Gastroesophageal sphincter (tissue), 4 donors: ENCODE results near the gene MYOZ3. TPM values are rescaled to one million over a fixed set of nuclear protein-coding genes. Genes with fewer than 3 reads are reported as not detected.
A peak's percentile ranks its signal among the peaks of the same experiment; 100 is the strongest.

Experiments used
- ATAC-seq: fragments of 150-250 bp; one replicate; pipeline ENCODE4 v1.9.1; 2016; ENCODE audit warnings: mild to moderate bottlenecking, moderate library complexity
- H3K27ac ChIP-seq, 4 donors: fragments of 200-600 bp; sonication (generic) in 3 of 4; 1 replicate in 3 of 4; 2 replicates in 1 of 4; pipeline ENCODE4 v1.5.1; 2016 to 2019
- H3K27me3 ChIP-seq: fragments of 200-600 bp; sonication (generic); one replicate; pipeline ENCODE4 v1.5.1; 2019
- H3K36me3 ChIP-seq, 2 donors: fragments of 200-600 bp; sonication (generic); one replicate each; pipeline ENCODE4 v1.5.1; 2019; ENCODE audit warnings: control low read depth in 1 of 2
- H3K4me1 ChIP-seq, 3 donors: fragments of 200-600 bp; sonication (generic); 1 replicate in 2 of 3; 2 replicates in 1 of 3; pipeline ENCODE4 v1.5.1; 2016 to 2019; ENCODE audit warnings: control low read depth in 2 of 3
- H3K4me3 ChIP-seq, 2 donors: fragments of 200-600 bp; sonication (generic); one replicate each; pipeline ENCODE4 v1.5.1; 2019; ENCODE audit warnings: mild to moderate bottlenecking in 1 of 2, moderate library complexity in 1 of 2
- H3K9me3 ChIP-seq, 3 donors: fragments of 200-600 bp; sonication (generic); one replicate each; pipeline ENCODE4 v1.5.1; 2017 to 2019; ENCODE audit warnings: control low read depth in 2 of 3
- EP300 ChIP-seq: sonication (generic); formaldehyde crosslinking; IDR thresholded peaks from one replicate; pipeline ENCODE4 v1.6.1; 2017; ENCODE audit warnings: antibody characterized with exemption, mild to moderate bottlenecking
- POLR2A ChIP-seq, 2 donors: fragments of 450-650 bp; IDR thresholded peaks; one replicate each; pipeline ENCODE4 v1.6.1; 2017; ENCODE audit warnings: antibody characterized with exemption in 2 of 2, mild to moderate bottlenecking in 2 of 2, moderate library complexity in 1 of 2
- POLR2AphosphoS5 ChIP-seq: sonication (generic); formaldehyde crosslinking; IDR thresholded peaks from one replicate; pipeline ENCODE4 v1.6.1; 2017; ENCODE audit warnings: antibody characterized with exemption
- WGBS, 2 donors: methylation state at CpG; one replicate each; pipeline ENCODE4 v1.1.5; 2018; ENCODE audit warnings: low coverage in 1 of 2; 5-methylcytosine and 5-hydroxymethylcytosine counted together
- total RNA-seq, 4 donors: library from RNA; depleted of rRNA; stranded (reverse); fragments of >200 nt; gene quantifications; one replicate each; pipeline ENCODE4 v1.1.0, GENCODE V29; 2016
- TF ChIP-seq, protein P1 (sequence below), 4 experiments: fragments of 200-600 bp in 2 of 4; fragments of 450-650 bp in 2 of 4; sonication (generic) in 1 of 4; IDR thresholded peaks; one replicate each; pipeline ENCODE4 v1.5.1; 2017 to 2019; ENCODE audit warnings: antibody characterized with exemption in 4 of 4, mild to moderate bottlenecking in 2 of 4, moderate library complexity in 2 of 4

Gene MYOZ3
- total RNA-seq, 4 donors from 2014 or later: 0.13 to 0.62 (median 0.22) TPM; not detected in 1

DNA sequence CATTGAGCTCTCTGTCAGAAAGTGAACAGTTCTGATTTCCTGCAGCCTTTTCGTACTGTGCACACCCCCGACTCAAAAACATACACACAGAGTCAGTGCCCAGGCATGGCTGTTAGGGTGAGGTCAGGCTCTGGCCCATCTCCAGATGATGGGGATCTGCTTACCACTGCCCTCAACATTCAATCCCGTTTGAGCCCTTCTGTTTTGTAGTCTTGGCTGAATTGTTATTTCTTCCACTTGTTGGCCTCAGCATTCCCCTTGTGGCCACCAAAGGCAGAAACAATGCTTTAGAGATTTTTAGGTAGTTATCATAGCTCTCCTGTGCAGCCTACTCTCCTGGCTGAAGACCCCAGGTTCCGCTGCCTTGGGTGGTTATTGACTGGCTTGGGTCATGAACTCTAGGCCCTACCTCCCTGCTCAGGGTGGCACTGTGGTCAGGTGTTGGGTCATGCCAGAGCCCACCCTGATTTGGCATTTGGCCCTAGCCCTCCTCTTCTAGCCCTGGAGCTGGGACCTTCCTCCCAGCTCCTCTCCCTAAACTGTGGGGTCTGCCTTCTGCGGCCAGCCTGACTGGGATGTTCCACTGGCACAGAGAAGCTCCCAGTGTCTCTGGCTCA, 7.8 kb upstream of the MYOZ3 start:
- no peaks in the 10 kb centered on the region for H3K9me3 ChIP-seq
- peaks cover 0 to 86% (median 15%) of the 10 kb centered on the region in 3 donors for H3K4me1 ChIP-seq
- ATAC-seq: no peak

DNA sequence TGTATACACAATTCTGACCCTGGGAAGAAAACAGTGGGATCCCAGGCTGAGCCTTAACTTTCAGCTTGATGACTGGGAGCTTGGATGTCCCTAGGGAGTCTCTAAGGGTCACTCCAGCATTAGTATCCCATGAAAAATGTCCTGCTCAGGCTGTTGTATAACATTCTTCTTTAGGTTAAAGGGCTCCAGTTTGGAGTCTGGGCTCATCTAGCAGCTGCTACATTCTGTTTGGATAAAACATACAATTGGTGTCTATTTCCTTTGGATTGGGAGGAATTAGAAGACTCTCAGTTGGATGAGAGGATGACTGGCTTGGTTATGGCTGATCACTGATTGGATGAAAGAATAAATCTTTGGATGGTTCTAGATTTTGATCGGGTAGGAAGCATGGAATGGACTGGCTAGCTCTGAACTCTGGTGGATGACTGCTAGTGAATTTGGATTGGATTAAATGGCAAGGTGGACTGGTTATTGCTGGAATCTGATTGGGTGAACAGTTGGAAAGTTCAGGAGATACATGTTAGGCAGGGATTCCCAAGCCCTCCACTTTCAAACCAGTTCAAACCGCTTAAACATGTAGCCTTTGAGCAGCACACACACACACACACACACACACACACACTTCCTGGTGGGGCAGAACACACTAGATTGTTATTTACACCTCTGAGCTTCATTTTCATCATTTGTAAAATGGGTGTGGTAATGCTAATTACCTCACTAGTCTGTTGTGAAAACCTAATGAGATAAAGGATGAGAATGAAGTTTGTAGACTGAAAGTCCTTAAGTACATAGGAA, 7.1 kb upstream of the MYOZ3 start:
- peaks cover 0 to 39% of the 10 kb centered on the region in 2 donors for H3K36me3 ChIP-seq
- ATAC-seq: no peak
- WGBS, 2 donors: 80 to 100% methylated on average over 1 of the region's 2 CpGs
- H3K4me3 ChIP-seq: no peak overlapping the region
- no peak for TF ChIP-seq POLR2AphosphoS5
- TF ChIP-seq EP300: no peak
- TF ChIP-seq, protein P1, sequence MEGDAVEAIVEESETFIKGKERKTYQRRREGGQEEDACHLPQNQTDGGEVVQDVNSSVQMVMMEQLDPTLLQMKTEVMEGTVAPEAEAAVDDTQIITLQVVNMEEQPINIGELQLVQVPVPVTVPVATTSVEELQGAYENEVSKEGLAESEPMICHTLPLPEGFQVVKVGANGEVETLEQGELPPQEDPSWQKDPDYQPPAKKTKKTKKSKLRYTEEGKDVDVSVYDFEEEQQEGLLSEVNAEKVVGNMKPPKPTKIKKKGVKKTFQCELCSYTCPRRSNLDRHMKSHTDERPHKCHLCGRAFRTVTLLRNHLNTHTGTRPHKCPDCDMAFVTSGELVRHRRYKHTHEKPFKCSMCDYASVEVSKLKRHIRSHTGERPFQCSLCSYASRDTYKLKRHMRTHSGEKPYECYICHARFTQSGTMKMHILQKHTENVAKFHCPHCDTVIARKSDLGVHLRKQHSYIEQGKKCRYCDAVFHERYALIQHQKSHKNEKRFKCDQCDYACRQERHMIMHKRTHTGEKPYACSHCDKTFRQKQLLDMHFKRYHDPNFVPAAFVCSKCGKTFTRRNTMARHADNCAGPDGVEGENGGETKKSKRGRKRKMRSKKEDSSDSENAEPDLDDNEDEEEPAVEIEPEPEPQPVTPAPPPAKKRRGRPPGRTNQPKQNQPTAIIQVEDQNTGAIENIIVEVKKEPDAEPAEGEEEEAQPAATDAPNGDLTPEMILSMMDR (IDR thresholded peaks at IDR 0.05): no peak
- no peak for TF ChIP-seq POLR2A (IDR thresholded peaks at IDR 0.05)
- H3K27ac ChIP-seq: peak overlapping the region in 2 of 4 donors; percentile 52 to 55
- H3K4me1 ChIP-seq: peaks cover 0 to 86% (median 15%) of the 10 kb centered on the region in 3 donors
- no peaks in the 10 kb centered on the region for H3K27me3 ChIP-seq
- H3K9me3 ChIP-seq: no peaks in the 10 kb centered on the region

More for the DNA sequence above, 7.8 kb upstream of the MYOZ3 start:
- 0 to 45% methylated on average over 1 to 2 of the region's 5 CpGs for WGBS, 2 donors
- peak overlapping the region in 3 of 4 donors; percentile 3 to 55 (median 52) for H3K27ac ChIP-seq
- H3K27me3 ChIP-seq: no peaks in the 10 kb centered on the region
- TF ChIP-seq POLR2A (IDR thresholded peaks at IDR 0.05) (no peak), POLR2AphosphoS5 (no peak), EP300 (no peak)
- TF ChIP-seq, protein P1 (IDR thresholded peaks at IDR 0.05): no peak
- no peak overlapping the region for H3K4me3 ChIP-seq
- peaks cover 0 to 46% of the 10 kb centered on the region in 2 donors for H3K36me3 ChIP-seq

DNA sequence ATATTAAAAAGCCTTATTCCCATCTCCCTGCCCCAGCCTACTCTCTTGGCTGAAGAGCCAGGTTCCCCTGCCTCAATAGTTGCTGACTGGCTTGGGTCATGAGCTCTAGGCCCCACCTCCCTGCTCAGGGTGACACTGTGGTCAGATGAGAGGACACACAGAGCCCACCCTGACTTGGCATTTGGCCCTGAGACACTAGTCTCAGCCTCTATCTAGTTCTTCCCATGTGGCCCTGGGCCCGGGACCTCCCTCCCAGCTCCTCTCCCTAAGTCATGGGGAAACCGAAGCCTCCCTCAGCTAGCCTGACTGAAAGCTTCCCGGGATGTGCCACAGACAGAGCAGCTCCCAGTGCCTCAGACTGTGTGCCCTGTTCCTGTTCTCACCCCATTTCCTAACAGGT, 5.8 kb upstream of the MYOZ3 start:
- H3K4me3 ChIP-seq: no peak overlapping the region
- peaks cover 0 to 85% (median 15%) of the 10 kb centered on the region in 3 donors for H3K4me1 ChIP-seq
- peaks cover 0 to 26% of the 10 kb centered on the region in 2 donors for H3K36me3 ChIP-seq
- no peaks in the 10 kb centered on the region for H3K9me3 ChIP-seq
- TF ChIP-seq POLR2A (IDR thresholded peaks at IDR 0.05) (no peak), POLR2AphosphoS5 (no peak), EP300 (no peak)
- TF ChIP-seq, protein P1 (IDR thresholded peaks at IDR 0.05): no peak
- no peak for ATAC-seq
- 90 to 100% methylated on average over 1 to 3 of the region's 3 CpGs for WGBS, 2 donors
- H3K27ac ChIP-seq: peak overlapping the region in 2 of 4 donors; percentile 8 to 11
- H3K27me3 ChIP-seq: no peaks in the 10 kb centered on the region

DNA sequence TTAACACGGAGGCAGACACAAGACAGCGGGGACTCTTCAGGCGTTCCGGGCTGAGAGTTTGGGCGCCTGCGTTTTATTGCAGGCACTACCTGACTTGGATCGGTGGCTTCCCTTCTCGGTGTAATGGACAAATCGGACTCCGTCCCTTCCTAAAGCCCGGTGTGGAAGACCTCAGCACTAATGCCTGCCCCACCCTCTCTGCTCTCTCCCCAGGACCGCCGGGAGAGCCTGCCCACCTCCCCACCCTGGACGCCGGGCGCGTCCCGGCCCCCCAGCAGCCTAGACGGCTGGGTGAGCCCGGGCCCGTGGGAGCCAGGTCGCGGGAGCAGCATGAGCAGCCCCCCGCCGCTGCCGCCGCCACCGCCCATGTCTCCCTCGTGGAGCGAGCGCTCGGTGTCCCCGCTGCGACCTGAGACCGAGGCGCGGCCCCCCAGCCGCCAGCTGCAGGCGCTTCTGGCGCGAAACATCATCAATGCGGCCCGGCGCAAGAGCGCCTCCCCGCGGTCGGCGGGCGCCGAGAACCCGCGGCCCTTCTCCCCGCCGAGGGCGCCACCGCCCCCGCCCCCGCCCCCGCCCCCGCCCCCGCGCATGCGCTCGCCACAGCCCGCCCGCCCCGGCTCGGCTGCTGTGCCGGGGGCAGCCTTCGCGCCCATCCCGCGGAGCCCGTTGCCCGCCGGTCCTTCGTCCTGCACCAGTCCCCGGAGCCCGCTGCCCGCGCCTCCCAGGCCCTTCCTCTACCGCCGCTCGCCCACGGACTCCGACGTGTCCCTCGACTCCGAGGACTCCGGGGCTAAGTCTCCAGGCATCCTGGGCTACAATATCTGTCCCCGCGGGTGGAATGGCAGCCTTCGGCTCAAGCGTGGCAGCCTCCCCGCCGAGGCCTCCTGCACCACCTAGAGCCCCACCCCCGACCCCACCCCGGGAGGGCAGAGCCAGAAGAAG, 4.6 kb upstream of the MYOZ3 start:
- 10 to 20% methylated on average over 2 to 10 of the region's 99 CpGs for WGBS, 2 donors

More for the DNA sequence above, 4.6 kb upstream of the MYOZ3 start:
- peak overlapping the region; percentile 15 to 77 (median 76) for H3K27ac ChIP-seq
- no peaks in the 10 kb centered on the region for H3K27me3 ChIP-seq
- peak; percentile 75 for ATAC-seq
- H3K4me3 ChIP-seq: peak overlapping the region; percentile 48 to 62
- no peaks in the 10 kb centered on the region for H3K9me3 ChIP-seq
- peaks cover 0 to 15% of the 10 kb centered on the region in 2 donors for H3K36me3 ChIP-seq
- peaks cover 0 to 85% (median 23%) of the 10 kb centered on the region in 3 donors for H3K4me1 ChIP-seq
- TF ChIP-seq POLR2AphosphoS5: peak; percentile 51
- no peak for TF ChIP-seq EP300
- TF ChIP-seq, protein P1 (IDR thresholded peaks at IDR 0.05): peak in 3 of 4 experiments; percentile 75 to 85 (median 83)
- TF ChIP-seq POLR2A (IDR thresholded peaks at IDR 0.05): no peak
